SH-SY5Y (cell line): Measurements from ENCODE around the gene CLDN9.

Experiments used
- GATA2 ChIP-seq: IDR thresholded peaks from 2 replicates; pipeline ENCODE4 v1.6.1; 2011; ENCODE audit warnings: mild to moderate bottlenecking, low read depth, low read length
- GATA3 ChIP-seq: IDR thresholded peaks from 2 replicates; pipeline ENCODE4 v1.6.1; 2011; ENCODE audit warnings: low read depth, mild to moderate bottlenecking, low read length, moderate library complexity

- TF ChIP-seq GATA2: no peak
- TF ChIP-seq GATA3: no peak
Measured at GRCh38 chr16:2988590-2989099, 24.1 kb upstream of the CLDN9 start.
